GM12891 (cell line): Measurements from ENCODE around the gene MAP2K7.

Experiments used
- PAX5 ChIP-seq: IDR thresholded peaks from 2 replicates; pipeline ENCODE4 v1.6.1; 2011; ENCODE audit warnings: low read length, moderate library complexity, mild to moderate bottlenecking; ENCODE audit not compliant: insufficient read depth, severe bottlenecking
- POLR2A ChIP-seq: IDR thresholded peaks from 2 replicates; pipeline ENCODE4 v1.6.1; 2011; ENCODE audit warnings: low read depth, low read length, control low read depth
- POLR2AphosphoS5 ChIP-seq: IDR thresholded peaks from 2 replicates; pipeline ENCODE4 v1.6.1; 2011; ENCODE audit warnings: low read depth, low read length, control low read depth

GRCh38 chr19:7857727-7858108 is 46.0 kb upstream of the MAP2K7 start:
- no peak for TF ChIP-seq POLR2AphosphoS5
- TF ChIP-seq POLR2A: no peak
- TF ChIP-seq PAX5: no peak
